ENCODE results near the gene ATXN7L1.

- TF ChIP-seq, protein P1, sequence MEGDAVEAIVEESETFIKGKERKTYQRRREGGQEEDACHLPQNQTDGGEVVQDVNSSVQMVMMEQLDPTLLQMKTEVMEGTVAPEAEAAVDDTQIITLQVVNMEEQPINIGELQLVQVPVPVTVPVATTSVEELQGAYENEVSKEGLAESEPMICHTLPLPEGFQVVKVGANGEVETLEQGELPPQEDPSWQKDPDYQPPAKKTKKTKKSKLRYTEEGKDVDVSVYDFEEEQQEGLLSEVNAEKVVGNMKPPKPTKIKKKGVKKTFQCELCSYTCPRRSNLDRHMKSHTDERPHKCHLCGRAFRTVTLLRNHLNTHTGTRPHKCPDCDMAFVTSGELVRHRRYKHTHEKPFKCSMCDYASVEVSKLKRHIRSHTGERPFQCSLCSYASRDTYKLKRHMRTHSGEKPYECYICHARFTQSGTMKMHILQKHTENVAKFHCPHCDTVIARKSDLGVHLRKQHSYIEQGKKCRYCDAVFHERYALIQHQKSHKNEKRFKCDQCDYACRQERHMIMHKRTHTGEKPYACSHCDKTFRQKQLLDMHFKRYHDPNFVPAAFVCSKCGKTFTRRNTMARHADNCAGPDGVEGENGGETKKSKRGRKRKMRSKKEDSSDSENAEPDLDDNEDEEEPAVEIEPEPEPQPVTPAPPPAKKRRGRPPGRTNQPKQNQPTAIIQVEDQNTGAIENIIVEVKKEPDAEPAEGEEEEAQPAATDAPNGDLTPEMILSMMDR (IDR thresholded peaks at IDR 0.05), result no peak
- no peak for TF ChIP-seq POLR2A (IDR thresholded peaks at IDR 0.05)
- no peak for TF ChIP-seq POLR2AphosphoS5 (IDR thresholded peaks at IDR 0.05)
Measured at GRCh38 chr7:105920766-105921165, 44.4 kb upstream of the ATXN7L1 start.

Measured in prostate gland (tissue), 2 donors.